Epithelial cell of proximal tubule (primary cell): ENCODE measurements around the gene GGCX. TPM values are rescaled to one million over a fixed set of nuclear protein-coding genes. Genes with fewer than 3 reads are reported as not detected.

Source experiments
- DNase-seq: peaks from one replicate; pipeline ENCODE4 v3.0.0-alpha.2; 2011; ENCODE audit warnings: low read depth
- H3K4me3 ChIP-seq: 2 replicates; pipeline ENCODE4 v1.5.1; 2011; ENCODE audit warnings: low read depth, mild to moderate bottlenecking, low read length
- CTCF ChIP-seq: conservative IDR thresholded peaks from 2 replicates; pipeline ENCODE4 v1.5.1; 2012; ENCODE audit warnings: low read depth, mild to moderate bottlenecking, low read length
- total RNA-seq: library from RNA; depleted of rRNA; stranded (reverse); fragments of >200 nt; gene quantifications from 2 replicates; pipeline ENCODE4 v1.2.3, GENCODE V29; 2015

GGCX gene
- total RNA-seq, 1 donor from 2014 or later, result 58.2 TPM

- H3K4me3 ChIP-seq, result peak overlapping the region; percentile 54
- no peak for DNase-seq
- TF ChIP-seq CTCF, result no peak
These were observed 23.8 kb upstream of the GGCX start for GRCh38 chr2:85584857-85585780.

GRCh38 chr2:85584354-85584856 is 23.1 kb upstream of the GGCX start, which contains the start of gene VAMP5:
Gene VAMP5, plus strand, starts transcription at chr2:85584431. Its CDS starts 60 bp downstream, at chr2:85584491.
- H3K4me3 ChIP-seq, result peak within 1 kb of the TSS; percentile 54
- no peak for DNase-seq
- no peak for TF ChIP-seq CTCF

GRCh38 chr2:85583667-85584353 is 22.5 kb upstream of the GGCX start:
- no peak for TF ChIP-seq CTCF
- H3K4me3 ChIP-seq, result peak overlapping the region; percentile 54
- DNase-seq, result no peak

GRCh38 chr2:85582492-85582891 is 21.2 kb upstream of the GGCX start:
- H3K4me3 ChIP-seq, result no peak overlapping the region
- DNase-seq, result no peak
- TF ChIP-seq CTCF, result no peak

- H3K4me3 ChIP-seq, result no peak overlapping the region
- no peak for TF ChIP-seq CTCF
- no peak for DNase-seq
These were observed 18.9 kb upstream of the GGCX start for GRCh38 chr2:85580206-85580605.

GRCh38 chr2:85579266-85579935 is 18.1 kb upstream of the GGCX start:
- no peak for TF ChIP-seq CTCF
- peak overlapping the region; percentile 81 for H3K4me3 ChIP-seq
- no peak for DNase-seq
